NCI-H2227 (cell line): ENCODE data around the gene DDX4.

Experiments used
- DNase-seq: peaks from one replicate; lab custom pipeline; 2025; ENCODE audit not compliant: unreplicated experiment; lab: John Stamatoyannopoulos, UW

Gene DDX4

GRCh38 chr5:55820488-55820887 is 82.6 kb downstream of the DDX4 start:
- no peak for DNase-seq

GRCh38 chr5:55821731-55822512 is 84.1 kb downstream of the DDX4 start:
- DNase-seq, result peak; percentile 1

GRCh38 chr5:55823151-55823796 is 85.4 kb downstream of the DDX4 start:
- no peak for DNase-seq

GRCh38 chr5:55829956-55830355 is 92.1 kb downstream of the DDX4 start:
- DNase-seq, result no peak

GRCh38 chr5:55832446-55832845 is 94.6 kb downstream of the DDX4 start:
- DNase-seq, result no peak

- no peak for DNase-seq
Observed at GRCh38 chr5:55836191-55836590, 98.3 kb downstream of the DDX4 start.

GRCh38 chr5:55841976-55842375 is 104.1 kb downstream of the DDX4 start:
- DNase-seq, result no peak

- DNase-seq, result no peak
Observed at GRCh38 chr5:55847837-55848236, 110.0 kb downstream of the DDX4 start.

- DNase-seq, result no peak
Observed at GRCh38 chr5:55848783-55849182, 110.9 kb downstream of the DDX4 start.

- DNase-seq, result no peak
Observed at GRCh38 chr5:55850839-55851674, 113.2 kb downstream of the DDX4 start, which contains the start of gene IL31RA. IL31RA (plus strand) TSS chr5:55851357; CDS start chr5:55851571, 214 bp downstream.

GRCh38 chr5:55851675-55851979 is 113.8 kb downstream of the DDX4 start:
- no peak for DNase-seq

- DNase-seq, result no peak
Observed at GRCh38 chr5:55852503-55852902, 114.6 kb downstream of the DDX4 start.

- DNase-seq, result no peak
Observed at GRCh38 chr5:55853041-55853670, 115.3 kb downstream of the DDX4 start.

GRCh38 chr5:55853818-55854217 is 116.0 kb downstream of the DDX4 start:
- DNase-seq, result no peak

- DNase-seq, result no peak
Observed at GRCh38 chr5:55855509-55855908, 117.6 kb downstream of the DDX4 start.

GRCh38 chr5:55856516-55857246 is 118.8 kb downstream of the DDX4 start:
- no peak for DNase-seq

- no peak for DNase-seq
Observed at GRCh38 chr5:55857247-55857640, 119.4 kb downstream of the DDX4 start.

- DNase-seq, result no peak
Observed at GRCh38 chr5:55858104-55858503, 120.2 kb downstream of the DDX4 start.

- DNase-seq, result no peak
Observed at GRCh38 chr5:55860288-55860687, 122.4 kb downstream of the DDX4 start.

GRCh38 chr5:55860709-55861108 is 122.8 kb downstream of the DDX4 start:
- no peak for DNase-seq
